Muscle layer of duodenum (tissue), 2 donors: ENCODE data around the gene STMN3.

Experiments used
- H3K27ac ChIP-seq: one replicate; pipeline ENCODE4 v1.7.0; 2013; ENCODE audit warnings: mild to moderate bottlenecking, low read length
- H3K27me3 ChIP-seq: one replicate; pipeline ENCODE4 v1.7.0; 2013; ENCODE audit warnings: low read depth, mild to moderate bottlenecking, control low read depth, low read length
- H3K36me3 ChIP-seq, 2 donors: one replicate each; pipeline ENCODE4 v1.7.0; 2013; ENCODE audit warnings: low read length in 2 of 2, control low read depth in 1 of 2, mild to moderate bottlenecking in 1 of 2; ENCODE audit not compliant: insufficient read depth in 2 of 2, control insufficient read depth in 1 of 2
- H3K4me1 ChIP-seq, 2 donors: one replicate each; pipeline ENCODE4 v1.7.0; 2013; ENCODE audit warnings: low read length in 2 of 2, mild to moderate bottlenecking in 2 of 2, control low read depth in 1 of 2, moderate library complexity in 1 of 2; ENCODE audit not compliant: insufficient read depth in 2 of 2, control insufficient read depth in 1 of 2
- H3K4me3 ChIP-seq, 2 donors: one replicate each; pipeline ENCODE4 v1.7.0; 2013; ENCODE audit warnings: low read length in 2 of 2, low read depth in 1 of 2, mild to moderate bottlenecking in 1 of 2
- H3K9me3 ChIP-seq, 2 donors: one replicate each; pipeline ENCODE4 v1.7.0; 2013; ENCODE audit warnings: low read length in 2 of 2, control low read depth in 1 of 2, mild to moderate bottlenecking in 1 of 2; ENCODE audit not compliant: control insufficient read depth in 1 of 2
- donor health status: healthy.

Gene STMN3

GRCh38 chr20:63653041-63653973, at the start of gene STMN3:
Gene STMN3 (minus strand): TSS chr20:63653424. CDS start chr20:63653345, 79 bp downstream.
- peak within 1 kb of the TSS; percentile 40 to 68 for H3K4me3 ChIP-seq
- H3K36me3 ChIP-seq: no peaks in the 10 kb centered on the region
- no peaks in the 10 kb centered on the region for H3K9me3 ChIP-seq
- no peak within 1 kb of the TSS for H3K27ac ChIP-seq
- peaks cover 5% of the 10 kb centered on the region for H3K27me3 ChIP-seq
- H3K4me1 ChIP-seq: peaks cover 0 to 34% of the 10 kb centered on the region in 2 donors

DNA sequence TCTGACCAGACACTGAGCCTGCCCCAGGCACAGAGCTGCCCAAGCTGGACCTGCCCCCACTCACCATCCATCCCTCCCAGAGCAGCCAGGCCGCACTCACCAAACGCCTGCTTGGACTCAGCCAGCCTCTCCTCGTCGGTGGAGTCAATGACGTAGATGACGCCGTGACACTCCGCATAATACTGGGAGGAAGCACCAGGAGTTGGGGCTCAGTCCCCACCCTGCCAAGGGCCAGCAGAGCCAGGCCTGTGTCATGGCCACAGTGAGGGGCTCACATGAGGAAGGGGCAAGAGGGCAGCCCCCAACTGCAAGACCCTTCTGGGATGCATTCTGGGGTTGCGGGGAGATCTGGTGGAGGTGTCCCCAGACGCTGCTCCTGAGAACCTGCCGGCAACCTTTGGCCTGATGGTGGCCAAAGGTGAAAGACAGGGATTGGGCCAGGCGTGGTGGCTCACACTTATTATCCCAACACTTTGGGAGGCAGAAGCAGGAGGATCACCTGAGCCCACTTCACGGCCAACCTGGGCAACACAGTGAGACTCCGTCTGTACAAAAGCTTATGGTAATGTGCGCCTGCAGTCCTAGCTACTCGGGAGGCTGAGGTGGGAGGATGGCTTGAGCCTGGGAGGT, 48.9 kb upstream of the STMN3 start:
- Histone ChIP-seq H3K36me3 (peaks cover 19 to 35% of the 10 kb centered on the region in 2 donors), H3K27ac (no peak overlapping the region), H3K9me3 (no peaks in the 10 kb centered on the region), H3K4me1 (peaks cover 6 to 25% of the 10 kb centered on the region in 2 donors), H3K4me3 (no peak overlapping the region), H3K27me3 (no peaks in the 10 kb centered on the region)

GRCh38 chr20:63701329-63702035, 48.3 kb upstream of the STMN3 start:
- Histone ChIP-seq H3K9me3 (no peaks in the 10 kb centered on the region), H3K27me3 (no peaks in the 10 kb centered on the region), H3K27ac (no peak overlapping the region), H3K36me3 (peaks cover 19 to 33% of the 10 kb centered on the region in 2 donors), H3K4me1 (peaks cover 4 to 25% of the 10 kb centered on the region in 2 donors), H3K4me3 (no peak overlapping the region)

DNA sequence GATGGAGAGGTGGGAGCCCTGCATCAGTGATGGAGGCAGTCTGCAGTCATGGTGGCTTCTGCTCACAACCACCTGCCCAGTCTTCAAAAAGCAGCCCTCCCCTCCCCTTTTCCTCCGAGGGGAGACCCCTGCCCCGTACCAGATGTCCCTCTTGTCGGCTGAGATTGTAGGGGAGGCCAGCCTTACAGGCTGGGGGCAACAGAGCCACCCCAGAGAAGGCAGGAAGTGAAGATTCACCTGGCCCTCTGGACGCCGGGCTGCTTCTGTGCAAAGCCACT, 47.8 kb upstream of the STMN3 start:
- Histone ChIP-seq H3K4me3 (no peak overlapping the region), H3K4me1 (peaks cover 0 to 20% of the 10 kb centered on the region in 2 donors), H3K36me3 (peaks cover 14 to 29% of the 10 kb centered on the region in 2 donors), H3K27me3 (no peaks in the 10 kb centered on the region), H3K9me3 (no peaks in the 10 kb centered on the region), H3K27ac (no peak overlapping the region)

DNA sequence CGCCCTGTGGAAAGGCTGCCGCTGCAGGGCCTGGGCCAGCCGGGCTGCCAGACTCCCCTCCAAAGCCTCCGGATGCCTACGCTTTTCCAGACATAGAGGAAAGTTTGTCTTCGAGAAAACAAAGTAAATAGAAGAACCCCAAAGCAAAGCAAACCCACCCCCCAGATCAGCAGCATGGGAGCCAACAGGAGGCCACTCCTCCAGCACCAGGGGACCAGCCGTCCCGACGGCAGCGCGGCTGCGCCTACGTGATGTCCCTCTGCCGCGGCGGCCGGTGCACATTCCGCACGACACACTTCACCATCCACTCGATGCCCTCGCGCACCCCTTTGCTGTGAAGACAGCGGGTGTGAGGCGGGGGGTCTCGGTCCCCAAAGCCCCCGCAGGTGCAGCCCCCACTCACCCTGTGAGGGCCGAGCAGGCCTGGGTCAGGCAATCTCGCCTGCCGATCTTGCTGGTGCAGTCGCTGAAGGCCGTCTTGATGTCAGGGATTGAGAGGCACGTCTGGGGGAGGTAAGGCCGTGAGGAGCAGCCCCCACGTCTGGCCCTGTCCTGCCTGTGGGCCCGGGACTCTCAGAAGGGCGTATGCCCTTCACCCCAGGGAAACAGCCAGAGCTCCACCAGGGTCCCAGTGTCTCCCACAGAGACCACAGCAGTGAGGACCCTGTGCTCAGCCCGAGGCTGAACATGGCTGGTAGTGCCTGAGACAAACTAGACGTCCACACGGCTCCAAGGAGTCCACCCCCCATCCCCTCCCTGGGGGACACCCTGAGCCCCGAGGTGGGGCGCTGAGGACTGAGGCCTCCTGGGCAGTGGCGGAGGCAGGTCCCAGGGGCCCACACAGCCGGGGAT, 47.2 kb upstream of the STMN3 start:
- H3K4me1 ChIP-seq: peaks cover 0 to 18% of the 10 kb centered on the region in 2 donors
- no peak overlapping the region for H3K4me3 ChIP-seq
- H3K36me3 ChIP-seq: peaks cover 8 to 27% of the 10 kb centered on the region in 2 donors
- H3K27ac ChIP-seq: no peak overlapping the region
- H3K27me3 ChIP-seq: no peaks in the 10 kb centered on the region
- no peaks in the 10 kb centered on the region for H3K9me3 ChIP-seq

- Histone ChIP-seq H3K36me3 (peaks cover under 1 to 25% of the 10 kb centered on the region in 2 donors), H3K4me1 (peaks cover 0 to 18% of the 10 kb centered on the region in 2 donors), H3K9me3 (no peaks in the 10 kb centered on the region), H3K4me3 (no peak overlapping the region), H3K27me3 (no peaks in the 10 kb centered on the region), H3K27ac (peak overlapping the region; percentile 56)
These were observed 46.4 kb upstream of the STMN3 start for GRCh38 chr20:63699466-63700198.

DNA sequence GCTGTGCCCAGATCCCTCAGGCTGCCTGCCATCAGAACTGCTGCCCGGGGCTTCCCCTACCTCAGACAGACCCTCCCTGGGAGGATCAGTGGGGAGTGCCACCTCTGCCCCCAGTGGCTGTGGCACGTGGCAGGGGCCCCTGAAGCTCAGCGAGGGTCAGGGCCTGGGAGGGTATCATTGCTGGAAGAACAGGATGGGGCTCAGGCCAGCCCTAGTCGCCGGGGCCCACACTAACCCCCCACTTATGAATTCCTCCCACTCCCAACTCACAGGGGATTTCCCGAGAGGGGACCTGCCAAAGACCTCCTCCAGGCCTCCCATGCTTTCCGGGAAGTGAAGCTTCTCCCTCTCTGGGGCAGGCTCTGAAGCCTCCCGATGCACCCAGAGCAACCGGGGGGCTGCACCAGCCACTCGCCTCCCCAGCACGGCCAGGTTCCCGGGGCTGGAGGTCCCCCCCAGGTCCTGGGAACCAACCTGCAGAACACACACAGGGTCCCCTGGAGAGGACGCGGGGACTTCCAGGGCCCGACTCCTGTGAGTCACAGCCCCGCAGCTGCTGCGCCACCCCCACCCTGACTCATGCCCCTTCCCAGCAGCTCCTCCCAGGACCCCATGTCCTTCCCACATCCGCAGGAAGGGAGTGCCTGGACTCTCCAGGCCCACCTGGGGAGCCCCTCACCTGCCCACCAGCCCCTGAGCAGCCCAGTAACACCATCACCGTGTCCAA, 45.7 kb upstream of the STMN3 start:
- Histone ChIP-seq H3K27ac (peak overlapping the region; percentile 56), H3K4me3 (no peak overlapping the region), H3K4me1 (peaks cover 0 to 18% of the 10 kb centered on the region in 2 donors), H3K36me3 (peaks cover 0 to 24% of the 10 kb centered on the region in 2 donors), H3K9me3 (no peaks in the 10 kb centered on the region), H3K27me3 (no peaks in the 10 kb centered on the region)

DNA sequence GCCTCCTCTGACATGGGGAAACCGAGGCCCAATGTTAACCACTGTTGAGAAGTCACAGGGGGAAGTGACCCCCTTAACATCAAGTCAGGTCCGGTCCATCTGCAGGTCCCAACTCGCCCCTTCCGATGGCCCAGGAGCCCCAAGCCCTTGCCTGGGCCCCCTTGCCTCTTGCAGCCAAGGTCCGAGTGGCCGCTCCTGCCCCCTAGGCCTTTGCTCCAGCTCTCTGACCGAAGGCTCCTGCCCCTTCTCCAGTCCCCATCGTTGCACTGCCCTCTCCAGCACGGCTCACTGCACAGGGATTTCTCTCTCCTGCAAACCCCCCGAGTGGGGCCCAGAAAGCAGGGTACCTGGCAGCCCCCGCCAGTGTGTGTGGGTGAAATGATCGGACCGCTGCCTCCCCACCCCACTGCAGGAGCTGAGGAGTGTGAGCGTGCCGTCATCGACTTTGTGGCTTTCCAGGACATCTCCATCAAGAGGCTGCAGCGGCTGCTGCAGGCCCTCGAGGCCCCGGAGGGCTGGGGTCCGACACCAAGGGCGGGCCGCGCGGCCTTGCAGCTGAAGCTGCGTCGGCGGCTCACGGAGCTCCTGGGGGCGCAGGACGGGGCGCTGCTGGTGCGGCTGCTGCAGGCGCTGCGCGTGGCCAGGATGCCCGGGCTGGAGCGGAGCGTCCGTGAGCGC, 44.8 kb upstream of the STMN3 start:
- no peak overlapping the region for H3K27ac ChIP-seq
- no peaks in the 10 kb centered on the region for H3K27me3 ChIP-seq
- H3K4me3 ChIP-seq: no peak overlapping the region
- peaks cover 0 to 18% of the 10 kb centered on the region in 2 donors for H3K4me1 ChIP-seq
- peaks cover 0 to 18% of the 10 kb centered on the region in 2 donors for H3K36me3 ChIP-seq
- H3K9me3 ChIP-seq: no peaks in the 10 kb centered on the region

- H3K4me3 ChIP-seq: peak overlapping the region in 1 of 2 donors; percentile 35
- peaks cover 0 to 18% of the 10 kb centered on the region in 2 donors for H3K36me3 ChIP-seq
- no peaks in the 10 kb centered on the region for H3K27me3 ChIP-seq
- peaks cover 0 to 18% of the 10 kb centered on the region in 2 donors for H3K4me1 ChIP-seq
- no peaks in the 10 kb centered on the region for H3K9me3 ChIP-seq
- H3K27ac ChIP-seq: no peak overlapping the region
These were observed 44.2 kb upstream of the STMN3 start for GRCh38 chr20:63697357-63697867.
